Left renal pelvis (tissue), 4 donors: ENCODE measurements around the gene LRRC10B. TPM values are rescaled to one million over a fixed set of nuclear protein-coding genes. Genes with fewer than 3 reads are reported as not detected.

Source experiments
- DNase-seq, 4 donors: peaks; one replicate each; pipeline ENCODE4 v3.0.0-alpha.2; 2013; ENCODE audit warnings: low read depth in 4 of 4, low spot score in 3 of 4
- polyA plus RNA-seq, 4 donors: library from polyadenylated mRNA; unstranded; fragments of 120-200 nt; gene quantifications; one replicate each; pipeline ENCODE4 v1.2.1, GENCODE V29; 2013; ENCODE audit not compliant: insufficient read length in 4 of 4

LRRC10B gene
- polyA plus RNA-seq, 4 donors = 1.2 to 3.0 (median 1.5) TPM

DNA sequence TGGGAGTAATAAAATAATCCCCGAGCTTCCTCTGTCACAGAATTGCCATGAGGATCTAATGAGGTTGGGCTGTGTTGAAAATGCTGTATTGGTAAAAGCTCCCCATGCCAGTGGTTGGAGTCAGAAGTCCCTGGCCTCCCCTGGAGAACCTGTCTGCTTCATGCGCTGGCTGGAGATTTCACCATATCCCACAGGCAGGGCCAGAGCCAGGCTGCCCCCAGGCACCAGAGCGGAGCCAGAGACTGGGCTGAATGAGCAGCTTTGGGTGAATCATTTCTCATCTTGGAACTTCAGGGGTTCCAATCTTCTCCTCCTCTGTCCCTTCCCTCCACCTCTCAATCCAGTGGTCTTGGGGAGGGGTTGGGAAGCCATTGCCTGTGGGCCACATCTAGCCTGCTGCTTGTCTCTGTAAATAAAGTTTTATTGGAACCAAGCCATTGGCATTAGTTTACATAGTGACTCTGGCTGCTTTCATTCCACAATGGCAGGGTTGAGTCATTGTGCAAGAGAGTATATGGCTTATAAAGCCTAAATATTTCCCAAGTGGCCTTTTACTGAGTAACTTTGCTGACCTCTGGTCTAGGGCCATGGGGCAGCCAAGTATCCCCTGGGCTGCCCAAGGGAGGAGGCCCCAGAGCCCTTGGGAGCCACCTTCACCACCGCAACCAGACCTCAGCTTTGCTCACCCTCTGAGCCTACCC, 35.2 kb downstream of the LRRC10B start:
- no peak for DNase-seq

DNA sequence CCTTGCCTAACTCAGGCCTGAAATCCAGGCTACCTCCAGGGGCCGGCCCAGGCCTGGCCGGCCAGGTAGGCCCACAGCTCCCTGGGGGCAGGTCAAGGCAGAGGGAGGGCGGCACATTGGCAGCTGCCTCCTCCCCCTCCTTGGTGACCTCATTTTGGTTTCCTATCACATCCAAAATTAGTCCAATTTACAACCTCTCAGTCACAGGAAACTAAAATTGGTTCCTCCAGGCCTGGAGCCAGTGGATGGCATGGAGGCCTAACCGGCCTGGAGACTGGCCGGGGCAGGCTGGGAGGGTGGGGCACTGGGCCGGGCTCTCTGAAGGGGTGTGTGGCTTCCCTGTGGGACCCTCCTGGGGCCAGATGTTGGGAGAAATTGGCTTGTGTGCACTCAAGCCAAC, 35.9 kb downstream of the LRRC10B start:
- DNase-seq = no peak

- DNase-seq = no peak
Observed at GRCh38 chr11:61545341-61545740, 36.8 kb downstream of the LRRC10B start.

GRCh38 chr11:61545921-61546320, 37.4 kb downstream of the LRRC10B start:
- DNase-seq = no peak

DNA sequence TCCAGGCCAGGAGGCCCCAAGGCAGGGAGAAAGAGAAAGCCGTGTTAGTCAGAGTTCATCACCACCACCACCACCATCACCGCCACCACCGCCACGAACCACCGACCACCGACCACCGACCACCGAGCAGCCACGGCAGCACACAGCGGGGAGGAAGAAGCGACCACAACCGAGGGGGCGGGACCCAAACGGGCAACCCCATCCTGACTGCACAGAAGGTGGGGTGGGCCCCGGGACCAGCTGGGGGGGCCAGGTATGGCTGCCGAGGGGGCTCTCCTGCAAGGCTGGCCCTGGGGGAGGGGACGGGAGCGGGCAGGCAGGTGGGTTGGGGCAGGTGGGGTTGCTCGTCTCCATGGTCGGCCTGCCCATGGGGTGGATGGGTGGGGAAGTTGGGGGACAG, 38.1 kb downstream of the LRRC10B start:
- DNase-seq = no peak

GRCh38 chr11:61547246-61547645, 38.7 kb downstream of the LRRC10B start:
- no peak for DNase-seq

GRCh38 chr11:61549177-61549576, 40.6 kb downstream of the LRRC10B start:
- no peak for DNase-seq

DNA sequence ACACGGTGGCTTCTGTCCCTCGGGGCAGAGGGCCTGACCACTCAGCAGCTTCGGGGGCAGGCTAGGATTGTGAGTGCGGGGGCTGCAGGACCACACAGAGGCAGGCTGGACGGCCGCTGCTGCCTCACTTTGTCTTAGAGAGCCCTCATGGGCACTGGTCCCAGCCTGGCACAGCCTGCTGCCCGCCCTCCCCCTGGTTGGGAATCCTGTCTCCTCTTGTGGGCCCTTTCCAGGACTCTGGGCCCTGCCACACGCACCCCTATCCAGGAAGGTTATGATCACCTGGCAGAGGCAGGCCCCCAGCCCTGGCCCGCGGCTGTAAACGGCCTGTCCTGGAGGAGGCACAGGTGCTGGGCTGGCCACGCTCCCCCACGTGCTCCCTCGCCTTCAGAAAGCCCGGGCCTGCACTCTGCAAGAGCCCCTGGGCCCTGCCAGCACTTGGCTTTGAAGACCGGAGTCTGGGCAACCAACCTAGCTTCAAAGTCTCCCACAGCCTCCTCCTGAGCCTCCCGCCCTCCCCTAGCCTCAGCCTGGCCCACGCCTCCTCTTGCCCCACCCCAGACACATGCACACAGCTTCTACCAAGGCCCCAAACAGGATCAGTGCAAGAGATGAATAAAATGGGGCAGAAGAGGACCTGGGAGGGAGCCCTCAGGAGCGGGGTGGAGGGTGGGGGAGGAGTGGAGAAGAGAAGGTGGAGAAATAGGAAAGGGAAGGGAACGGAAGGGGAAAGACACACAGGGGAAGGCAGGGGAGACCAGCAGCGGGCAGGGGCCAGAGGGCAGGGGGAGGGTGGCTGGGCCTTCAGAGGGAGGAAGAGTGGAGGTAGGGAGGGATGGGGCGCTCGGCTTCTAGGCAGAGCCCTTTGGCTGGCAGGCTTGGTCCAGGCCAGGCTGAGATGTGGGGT, 41.4 kb downstream of the LRRC10B start:
- DNase-seq = no peak

DNA sequence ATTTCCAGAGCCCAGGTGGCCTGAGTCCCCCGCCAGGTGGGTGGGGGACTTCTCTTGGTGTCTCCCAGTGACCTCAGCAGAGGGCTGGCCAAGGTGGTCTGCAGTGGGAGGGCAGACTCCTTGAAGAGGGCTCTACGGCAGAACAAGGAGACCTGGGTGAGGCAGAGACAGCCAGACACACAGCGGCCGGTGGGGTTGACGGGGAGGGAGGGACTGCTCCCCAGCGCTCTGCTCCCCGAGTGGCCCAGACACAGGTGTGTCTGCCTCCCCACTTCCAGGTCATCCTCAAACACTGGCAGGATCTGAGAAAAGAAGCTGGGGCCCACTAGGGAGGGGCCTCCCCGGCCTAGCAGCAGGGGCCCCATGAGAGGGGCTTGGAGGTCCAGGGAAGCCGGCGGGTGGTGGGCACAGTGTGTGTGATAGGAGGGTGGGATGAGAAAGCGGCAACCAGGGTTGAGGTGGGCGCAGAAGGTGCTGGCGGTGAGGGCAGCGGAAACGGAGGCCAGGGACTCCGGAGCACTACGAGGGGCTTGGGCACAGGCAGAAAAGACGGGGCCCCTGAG, 42.2 kb downstream of the LRRC10B start:
- DNase-seq = no peak

DNA sequence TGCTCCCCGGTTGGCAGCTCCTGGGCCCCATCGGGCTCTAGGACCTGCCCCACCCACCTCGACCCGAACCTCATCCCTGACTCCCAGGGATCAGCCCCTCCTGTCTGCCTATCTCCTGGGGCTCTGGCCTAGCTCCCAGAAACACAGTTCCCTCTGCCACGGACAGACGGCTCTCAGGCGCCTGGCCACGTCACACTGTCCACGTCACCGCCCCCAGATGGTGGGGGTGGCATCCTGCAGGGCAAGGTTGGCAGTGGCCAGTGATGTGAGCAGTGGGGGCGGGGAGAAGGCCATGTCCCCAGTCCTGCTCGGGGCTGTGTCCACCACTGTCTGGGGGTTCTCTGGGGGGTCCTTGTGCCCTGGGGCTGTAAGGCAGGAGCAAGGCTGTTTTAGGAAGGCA, 43.1 kb downstream of the LRRC10B start:
- DNase-seq = no peak

DNA sequence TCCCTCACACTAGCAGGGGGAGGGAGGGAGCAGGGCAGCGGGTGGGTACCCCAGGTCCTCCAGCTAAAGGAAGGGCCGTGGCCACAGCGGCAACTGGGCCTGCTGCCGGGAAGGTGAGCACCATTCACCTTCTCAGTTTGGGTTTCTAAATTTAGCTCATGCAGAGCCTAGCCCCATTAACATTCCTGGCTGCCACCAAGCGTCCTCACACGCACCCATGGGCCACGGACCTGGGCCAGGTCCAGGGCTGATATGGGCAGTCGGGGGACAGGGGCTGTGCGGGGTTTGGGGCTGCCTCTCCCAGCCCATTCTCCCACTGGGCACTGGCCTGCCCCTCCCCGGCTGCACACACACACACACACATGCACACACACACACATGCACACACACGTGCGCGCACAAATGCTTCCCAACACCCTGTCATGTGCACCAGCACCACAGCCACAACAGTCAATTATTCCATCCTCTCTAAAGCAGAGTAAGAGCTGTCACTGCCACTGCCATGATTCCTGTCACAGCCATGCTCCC, 43.6 kb downstream of the LRRC10B start:
- no peak for DNase-seq

DNA sequence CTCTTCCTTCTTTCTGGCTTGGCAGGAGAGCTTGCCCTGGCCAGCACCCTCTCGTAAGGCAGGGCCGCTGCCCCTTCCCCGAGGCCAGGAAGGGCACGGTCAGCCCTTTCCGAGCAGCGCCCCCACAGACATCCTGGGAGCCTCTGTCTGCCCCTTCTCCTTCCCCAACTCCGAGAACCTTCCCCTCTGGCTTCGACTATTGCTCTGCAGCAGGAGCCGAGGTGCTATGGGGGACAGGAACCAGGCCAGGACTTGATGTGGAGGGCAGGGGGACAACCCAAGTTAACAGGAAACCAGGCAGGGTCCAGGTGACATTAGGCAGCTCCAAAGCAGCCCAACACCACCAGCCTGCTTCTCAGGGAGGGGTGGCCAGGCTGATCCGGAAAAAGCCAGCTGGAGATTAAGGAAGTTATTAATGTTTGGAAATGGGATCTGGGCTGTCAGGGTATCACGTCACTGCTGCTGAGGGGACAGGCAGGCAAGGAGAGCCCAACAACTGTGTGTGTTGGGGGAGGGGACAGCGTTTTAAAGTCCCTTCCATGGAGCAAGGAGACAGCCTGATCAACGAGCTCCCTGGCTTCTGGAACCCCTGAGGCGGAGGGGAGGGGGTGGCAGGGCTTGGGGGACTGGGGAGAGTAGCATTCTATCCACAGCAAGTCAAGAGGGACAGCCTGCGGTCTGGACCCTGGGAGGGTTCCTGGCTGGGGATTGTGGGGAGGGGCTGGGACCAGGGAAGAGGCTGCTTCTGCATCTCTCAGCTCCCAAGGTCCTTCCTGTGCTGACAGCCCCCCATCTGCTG, 45.0 kb downstream of the LRRC10B start:
- DNase-seq = no peak

GRCh38 chr11:61554172-61554988, 45.8 kb downstream of the LRRC10B start:
- DNase-seq = no peak

DNA sequence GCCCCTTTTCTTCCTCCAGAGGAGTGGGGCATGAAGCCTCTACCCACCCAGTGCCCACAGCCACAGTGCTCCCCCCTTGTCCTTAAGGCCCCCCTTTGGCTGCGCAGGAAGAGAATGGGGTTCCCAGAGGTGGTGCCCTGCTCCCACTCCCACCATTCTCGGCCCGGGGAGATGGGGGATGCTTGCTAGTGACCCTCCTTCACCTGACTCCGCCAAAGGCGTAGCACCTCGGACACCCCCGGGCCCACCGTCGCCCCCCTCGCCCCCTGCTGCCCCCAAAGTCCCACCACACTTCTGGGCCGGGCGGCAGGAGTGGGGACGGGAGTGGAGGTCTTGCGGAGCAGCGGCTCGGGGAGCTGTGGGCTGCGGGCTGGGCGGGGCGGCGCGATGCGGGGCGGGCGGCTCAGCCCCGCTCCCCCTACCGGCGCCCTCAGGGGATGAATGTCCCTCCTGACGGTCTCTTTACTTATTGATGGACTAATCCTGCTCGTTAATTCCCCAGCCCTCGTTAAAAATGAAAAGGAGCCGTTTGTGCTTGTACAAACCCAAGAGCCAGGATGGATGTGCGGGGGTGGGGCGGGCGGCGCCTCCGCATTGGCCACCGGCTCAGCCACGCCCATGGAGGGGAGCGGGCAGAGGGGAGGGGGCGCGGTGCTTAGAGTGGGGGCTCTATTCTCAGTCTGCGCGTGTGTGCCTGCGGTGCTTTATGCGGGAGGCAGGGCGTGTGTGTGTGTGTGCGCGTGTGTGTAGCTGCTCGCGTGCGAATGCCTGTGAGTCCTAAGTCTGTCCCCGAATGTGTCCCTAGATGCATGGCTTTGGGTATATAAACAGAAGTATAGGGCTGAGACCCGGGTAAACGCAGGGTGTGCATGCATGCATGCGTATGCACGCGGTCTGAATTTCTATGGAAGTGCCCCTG, 46.8 kb downstream of the LRRC10B start:
- no peak for DNase-seq

DNA sequence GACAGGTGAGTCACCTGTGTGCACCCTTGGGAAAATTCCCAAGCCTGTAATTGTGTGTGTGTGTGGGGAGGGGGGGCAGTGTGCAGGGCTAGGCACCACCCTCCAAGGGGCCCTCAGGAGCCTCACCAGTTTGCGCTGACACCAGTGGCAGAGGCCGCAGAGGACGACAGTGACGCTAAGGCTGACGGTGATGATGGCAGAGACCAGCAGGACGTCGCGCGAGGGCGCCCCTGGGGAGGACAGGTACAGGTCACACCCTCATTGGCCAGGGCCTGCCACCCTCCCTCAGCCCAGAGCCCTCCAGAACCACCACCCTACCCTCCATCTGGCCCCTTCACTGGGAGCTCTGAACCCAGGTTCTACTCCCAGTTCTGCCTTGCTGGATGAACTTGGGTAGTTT, 47.4 kb downstream of the LRRC10B start:
- DNase-seq = no peak

GRCh38 chr11:61556621-61557020, 48.1 kb downstream of the LRRC10B start:
- DNase-seq = no peak
